Measurements from ENCODE around the gene GFI1. TPM values are rescaled to one million over a fixed set of nuclear protein-coding genes. Genes with fewer than 3 reads are reported as not detected.
"Not testable (repeated sequence)": the region's sequence is repeated elsewhere in the genome, so short reads cannot be mapped to it uniquely, and the experiment has no call there.

The GFI1 gene
- total RNA-seq: 0.05 TPM in 1 of 2 replicates, not detected in the other

GRCh38 chr1:92486251-92487077 is at the start of gene GFI1:
GFI1 (minus strand) TSS chr1:92486925; CDS start chr1:92483487, 3,438 bp downstream.
- no peak for DNase-seq (ENCODE audit: low read depth)

GRCh38 chr1:92532371-92532770 is 45.6 kb upstream of the GFI1 start:
- DNase-seq (ENCODE audit: low read depth): not testable (repeated sequence)

GRCh38 chr1:92531939-92532338 is 45.2 kb upstream of the GFI1 start:
- DNase-seq (ENCODE audit: low read depth): not testable (repeated sequence)

- DNase-seq (ENCODE audit: low read depth): no peak
These were observed 40.9 kb upstream of the GFI1 start for GRCh38 chr1:92527670-92528069.

- not testable (repeated sequence) for DNase-seq (ENCODE audit: low read depth)
These were observed 38.3 kb upstream of the GFI1 start for GRCh38 chr1:92524944-92525590.

GRCh38 chr1:92519043-92519442 is 32.3 kb upstream of the GFI1 start:
- DNase-seq (ENCODE audit: low read depth): no peak

- no peak for DNase-seq (ENCODE audit: low read depth)
These were observed 29.8 kb upstream of the GFI1 start for GRCh38 chr1:92516574-92516973.

- DNase-seq (ENCODE audit: low read depth): no peak
These were observed 29.1 kb upstream of the GFI1 start for GRCh38 chr1:92515796-92516201.

GRCh38 chr1:92511541-92511940 is 24.8 kb upstream of the GFI1 start:
- no peak for DNase-seq (ENCODE audit: low read depth)

GRCh38 chr1:92509619-92510018 is 22.9 kb upstream of the GFI1 start:
- DNase-seq (ENCODE audit: low read depth): no peak

- no peak for DNase-seq (ENCODE audit: low read depth)
These were observed 18.4 kb upstream of the GFI1 start for GRCh38 chr1:92505015-92505692.

- DNase-seq (ENCODE audit: low read depth): no peak
These were observed 17.7 kb upstream of the GFI1 start for GRCh38 chr1:92504291-92505014.

GRCh38 chr1:92503926-92504285 is 17.2 kb upstream of the GFI1 start:
- DNase-seq (ENCODE audit: low read depth): no peak

- no peak for DNase-seq (ENCODE audit: low read depth)
These were observed 16.6 kb upstream of the GFI1 start for GRCh38 chr1:92503043-92503925.

GRCh38 chr1:92502247-92502646 is 15.5 kb upstream of the GFI1 start:
- DNase-seq (ENCODE audit: low read depth): no peak

- DNase-seq (ENCODE audit: low read depth): no peak
These were observed 13.8 kb upstream of the GFI1 start for GRCh38 chr1:92500552-92500951.

- DNase-seq (ENCODE audit: low read depth): no peak
These were observed 8.8 kb upstream of the GFI1 start for GRCh38 chr1:92495392-92496063.

GRCh38 chr1:92494485-92495141 is 7.9 kb upstream of the GFI1 start:
- no peak for DNase-seq (ENCODE audit: low read depth)

- DNase-seq (ENCODE audit: low read depth): no peak
These were observed 6.4 kb upstream of the GFI1 start for GRCh38 chr1:92493139-92493538.

- no peak for DNase-seq (ENCODE audit: low read depth)
These were observed 2.1 kb upstream of the GFI1 start for GRCh38 chr1:92488832-92489231.

All from renal cortical epithelial cell (primary cell).